ENCODE data around the gene TCF12.

Gene TCF12

GRCh38 chr15:57309856-57310760 is 391.7 kb downstream of the TCF12 start:
- no peak for DNase-seq

GRCh38 chr15:57310876-57311275 is 392.4 kb downstream of the TCF12 start:
- no peak for DNase-seq

- DNase-seq = no peak
These were observed 393.5 kb downstream of the TCF12 start for GRCh38 chr15:57312006-57312317.

DNA sequence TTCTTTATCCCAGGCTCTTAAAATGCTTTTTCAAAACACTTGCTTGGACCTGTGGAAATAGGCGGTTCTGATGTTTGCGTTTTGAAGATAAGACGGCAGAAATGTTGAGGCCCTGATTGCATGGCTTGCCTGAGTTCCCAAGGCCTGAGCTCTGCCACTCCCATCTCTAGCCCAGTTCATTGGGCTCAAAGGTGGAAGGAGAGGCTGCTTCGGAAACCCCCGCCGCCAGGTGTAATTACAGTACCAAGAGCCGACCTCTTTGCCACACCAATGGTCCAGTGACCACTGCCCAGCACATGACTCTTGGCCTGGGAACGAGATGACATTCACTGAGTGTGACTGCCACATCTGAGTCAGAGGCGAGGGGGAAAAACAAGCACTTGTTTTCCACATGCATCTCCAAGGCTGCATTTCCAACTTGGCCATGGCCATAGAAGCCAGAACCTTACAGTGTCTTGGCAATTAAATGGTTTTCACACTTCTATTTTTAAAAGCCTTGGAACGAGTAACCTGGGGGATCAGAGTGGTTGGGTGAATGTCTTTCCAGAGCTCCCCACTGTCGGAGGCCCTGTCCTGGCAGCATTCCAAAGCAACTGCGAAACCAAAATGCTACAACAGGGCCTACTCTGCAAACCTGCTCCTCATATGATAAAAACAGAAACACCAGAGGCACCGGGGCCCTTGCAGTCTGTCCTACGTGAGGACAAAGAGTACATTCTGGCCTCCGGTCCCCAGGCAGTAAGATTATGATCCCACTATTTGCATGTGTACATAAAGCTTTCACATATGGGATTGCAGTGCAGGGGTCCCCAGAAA is 394.1 kb downstream of the TCF12 start:
- DNase-seq = no peak

GRCh38 chr15:57313134-57313483 is 394.7 kb downstream of the TCF12 start:
- no peak for DNase-seq

GRCh38 chr15:57314221-57314620 is 395.8 kb downstream of the TCF12 start:
- DNase-seq = no peak

GRCh38 chr15:57316451-57316850 is 398.0 kb downstream of the TCF12 start:
- no peak for DNase-seq

DNA sequence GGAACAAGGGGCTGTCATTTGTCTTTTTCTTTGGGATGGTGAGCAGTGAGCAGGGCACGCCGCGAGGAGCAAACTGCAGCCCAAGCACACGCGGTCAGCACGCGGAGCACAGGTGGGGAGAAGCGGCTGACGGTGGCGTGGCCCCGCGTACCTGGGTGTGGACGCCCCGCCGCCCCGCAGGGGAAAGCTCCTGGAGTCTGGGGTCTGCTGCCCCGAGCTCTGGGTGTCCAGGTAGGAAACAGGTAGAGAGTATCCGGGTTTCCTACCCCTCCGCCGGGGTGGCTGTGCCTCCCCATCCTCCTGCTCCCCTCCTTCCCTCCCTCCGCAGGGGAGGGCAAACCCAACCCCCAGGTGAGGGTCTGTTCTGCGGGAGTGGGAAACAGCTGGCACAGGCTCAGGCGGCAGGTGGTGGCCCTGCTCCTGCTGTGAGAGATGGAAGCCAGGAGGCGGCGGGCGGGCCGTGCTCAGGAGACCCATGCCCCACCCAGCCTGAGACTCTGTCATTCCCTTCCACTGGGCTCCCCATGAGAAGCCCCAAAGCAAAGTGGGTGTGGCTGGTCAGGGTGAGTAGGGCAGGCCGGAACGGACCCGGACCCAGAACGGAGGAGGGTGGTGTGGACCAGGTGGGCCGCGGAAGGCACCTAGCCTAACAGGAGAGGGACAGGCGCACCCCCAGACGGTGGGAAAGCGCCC is 400.9 kb downstream of the TCF12 start:
- no peak for DNase-seq

DNA sequence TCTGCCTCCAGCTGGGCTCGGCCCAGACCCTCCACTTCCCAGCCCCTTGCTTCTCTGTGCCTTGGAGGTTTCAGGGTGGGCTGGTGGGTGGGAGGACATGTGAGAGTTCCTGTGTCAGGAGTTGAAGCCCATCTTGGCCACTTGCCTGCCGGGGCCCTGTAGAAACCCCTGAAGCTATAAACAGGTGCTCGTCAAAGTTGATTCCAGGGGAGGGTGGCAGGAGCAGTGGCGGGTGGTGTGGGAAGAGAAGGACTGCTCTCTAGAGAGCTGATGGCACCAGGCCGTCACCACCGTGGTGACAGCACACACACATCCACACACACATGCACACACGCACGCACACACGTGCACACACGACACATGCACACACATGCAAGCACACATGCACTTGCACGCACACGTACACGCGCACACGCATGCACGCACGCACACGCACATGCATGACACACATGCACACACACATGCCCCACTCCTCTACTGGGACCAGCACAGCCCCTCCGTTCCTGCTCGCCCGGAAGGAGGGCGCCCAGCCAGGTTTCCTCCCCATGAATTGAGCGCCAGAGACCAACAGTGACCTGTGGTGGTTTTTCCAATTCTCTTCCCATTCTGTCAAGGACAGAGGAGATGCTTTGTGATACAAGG is 401.6 kb downstream of the TCF12 start:
- DNase-seq = no peak

DNA sequence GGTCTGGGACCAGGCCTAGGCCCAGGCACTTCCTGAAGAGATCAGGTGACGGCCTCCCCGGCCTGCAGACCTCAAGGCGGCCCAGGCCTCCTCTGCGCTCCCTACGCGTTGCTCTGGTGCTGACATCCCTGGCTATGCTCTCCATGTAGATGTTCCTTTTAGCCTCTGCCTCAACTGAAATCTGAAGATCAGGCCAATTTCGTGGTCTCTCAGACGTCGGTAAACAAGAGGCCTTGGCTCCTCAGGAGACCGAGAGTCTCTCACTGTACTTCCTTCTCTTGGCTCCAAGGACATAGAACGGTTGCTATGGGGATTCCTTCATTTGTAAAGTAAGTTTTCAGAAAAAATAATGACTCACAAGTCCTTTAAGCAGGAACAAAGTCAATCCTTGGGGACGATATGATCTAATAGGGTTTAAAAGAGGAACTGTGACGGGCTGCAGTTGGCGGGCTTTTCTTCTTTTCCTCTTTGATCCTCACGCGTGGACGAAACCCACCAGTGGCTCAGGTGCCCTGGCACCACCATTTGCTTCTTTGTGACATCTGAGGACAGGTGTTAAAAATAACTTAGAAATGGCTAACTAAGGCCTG is 402.3 kb downstream of the TCF12 start:
- no peak for DNase-seq

DNA sequence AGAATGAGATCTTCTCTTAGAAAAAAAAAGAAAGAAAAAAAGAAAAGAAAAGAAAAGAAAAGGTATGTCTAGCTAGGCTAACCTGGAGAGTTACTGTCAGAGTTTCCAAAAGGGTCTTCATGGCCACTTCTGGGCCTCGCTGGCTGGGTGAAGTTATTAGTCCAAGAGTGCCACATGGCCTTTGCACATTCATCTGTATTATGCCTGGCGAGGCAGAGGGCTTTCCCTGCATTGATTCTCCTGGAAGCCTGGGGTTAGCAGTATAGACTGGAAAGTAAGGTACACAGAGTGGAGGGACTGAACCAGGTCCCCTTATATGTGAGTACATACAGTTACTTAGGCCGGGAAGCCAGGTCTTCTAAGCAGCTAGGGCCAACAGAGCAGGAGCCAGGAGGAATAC is 403.0 kb downstream of the TCF12 start:
- no peak for DNase-seq

DNA sequence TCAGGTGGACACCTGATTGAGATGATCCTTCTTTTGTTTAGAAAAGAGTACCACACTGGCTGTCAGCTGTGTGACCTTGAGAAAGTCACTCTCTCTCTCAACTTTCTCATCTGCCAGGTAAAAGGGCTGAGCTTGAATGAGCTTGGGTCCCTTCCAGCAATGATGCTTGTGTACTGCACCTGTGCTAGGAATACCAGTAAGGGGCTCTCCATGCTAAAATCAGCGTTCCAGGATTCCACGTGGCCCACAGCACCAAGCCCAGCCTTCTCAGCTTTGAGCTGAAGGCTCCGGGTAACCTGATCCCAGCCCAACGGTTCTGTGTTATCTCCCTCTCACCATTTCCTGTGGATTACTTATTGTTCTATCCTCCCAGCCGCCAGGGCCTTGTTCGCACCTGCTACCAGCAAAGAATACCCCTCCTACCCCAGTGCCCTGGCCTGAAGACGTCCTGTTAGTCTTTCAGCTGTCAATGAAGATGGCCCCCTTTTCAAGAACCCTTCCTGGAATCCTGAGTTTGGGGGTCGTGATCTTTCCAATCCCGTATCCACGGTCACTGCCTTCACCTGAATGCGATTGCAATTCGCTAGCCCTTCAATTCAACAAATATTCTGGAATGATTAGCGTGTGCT is 403.6 kb downstream of the TCF12 start:
- DNase-seq = no peak

GRCh38 chr15:57322602-57323250 is 404.3 kb downstream of the TCF12 start:
- DNase-seq = no peak

GRCh38 chr15:57323299-57323805 is 404.9 kb downstream of the TCF12 start:
- DNase-seq = no peak

- DNase-seq = no peak
These were observed 405.6 kb downstream of the TCF12 start for GRCh38 chr15:57323806-57324589.

DNA sequence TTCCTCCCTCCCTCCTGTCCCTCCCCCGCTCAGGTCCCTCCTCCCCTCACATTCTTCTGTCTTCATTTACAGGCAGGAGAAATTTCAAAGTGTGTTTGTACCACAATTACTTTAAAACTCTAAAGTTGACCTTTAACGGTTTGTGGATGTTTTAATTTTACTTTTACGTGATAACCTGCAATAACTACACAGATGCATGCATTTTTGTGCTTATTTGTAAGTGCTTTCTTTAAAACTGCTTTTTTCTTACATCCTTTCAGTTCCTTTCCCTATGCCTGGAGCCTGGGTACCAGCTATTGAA is 406.1 kb downstream of the TCF12 start:
- DNase-seq = no peak

- DNase-seq = no peak
These were observed 406.7 kb downstream of the TCF12 start for GRCh38 chr15:57324944-57325679.

DNA sequence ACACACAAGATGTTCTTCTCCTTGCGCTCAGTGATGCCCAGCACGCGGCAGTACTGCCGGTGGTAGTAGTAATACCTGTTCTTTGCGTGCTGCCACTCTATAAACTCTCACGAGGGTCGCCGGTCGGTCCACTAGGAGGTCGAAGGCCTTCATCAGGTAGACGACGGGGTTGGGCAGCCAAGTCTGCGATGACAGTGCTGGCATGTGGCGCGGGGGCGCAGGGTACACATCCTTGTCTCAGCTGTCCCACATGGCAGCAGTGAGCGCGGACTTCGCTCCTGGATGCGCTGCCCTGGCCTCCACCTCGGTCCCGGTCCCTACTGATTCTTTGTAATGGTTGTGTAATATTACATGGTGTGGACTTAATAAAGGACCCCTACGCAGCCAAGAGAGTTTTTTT is 407.8 kb downstream of the TCF12 start:
- DNase-seq = no peak

GRCh38 chr15:57327985-57328471 is 409.6 kb downstream of the TCF12 start:
- DNase-seq = no peak

- no peak for DNase-seq
These were observed 410.0 kb downstream of the TCF12 start for GRCh38 chr15:57328479-57328878.

Data from CD4-positive, alpha-beta T cell treated with Interleukin-15 for 1 hour (primary cell).